Kidney (tissue), 14 donors: ENCODE data around the gene VLDLR. TPM values are rescaled to one million over a fixed set of nuclear protein-coding genes. Genes with fewer than 3 reads are reported as not detected.

ENCODE experiments used
- DNase-seq, 5 donors: peaks; one replicate each; pipeline ENCODE4 v3.0.0-alpha.2; 2013 to 2020
- FAIRE-seq: peaks from 2 replicates; lab custom pipeline; 2012; peaks lifted over from hg19 to GRCh38; lab: Jason Lieb, UNC
- H3K27ac ChIP-seq, 2 donors: one replicate each; pipeline ENCODE4 v1.7.0; 2013; ENCODE audit warnings: low read depth in 2 of 2, low read length in 2 of 2, inconsistent platforms in 1 of 2
- H3K27me3 ChIP-seq: one replicate; pipeline ENCODE4 v1.7.1; 2013; ENCODE audit warnings: low read length, inconsistent platforms; ENCODE audit not compliant: control insufficient read depth, insufficient read depth
- H3K36me3 ChIP-seq, 3 donors: one replicate each; pipeline versions ENCODE4 v1.7.0 to v1.7.1; 2013; ENCODE audit warnings: low read length in 3 of 3, control low read depth in 1 of 3, inconsistent platforms in 1 of 3; ENCODE audit not compliant: insufficient read depth in 3 of 3, control insufficient read depth in 2 of 3
- H3K4me1 ChIP-seq, 3 donors: one replicate each; pipeline versions ENCODE4 v1.7.0 to v1.7.1; 2013; ENCODE audit warnings: low read length in 3 of 3, inconsistent platforms in 1 of 3, low read depth in 1 of 3; ENCODE audit not compliant: control insufficient read depth in 2 of 3, insufficient read depth in 2 of 3
- H3K4me3 ChIP-seq, 3 donors: one replicate each; pipeline versions ENCODE4 v1.7.0 to v1.8.1; 2013; ENCODE audit warnings: low read length in 3 of 3, control low read depth in 1 of 3, inconsistent platforms in 1 of 3
- H3K9ac ChIP-seq, 3 donors: one replicate each; pipeline versions ENCODE4 v1.7.0 to v1.7.1; 2013; ENCODE audit warnings: low read length in 3 of 3, control low read depth in 1 of 3, inconsistent platforms in 1 of 3
- H3K9me3 ChIP-seq, 3 donors: one replicate each; pipeline versions ENCODE4 v1.7.0 to v1.7.1; 2013; ENCODE audit warnings: low read length in 3 of 3, control low read depth in 1 of 3, inconsistent platforms in 1 of 3; ENCODE audit not compliant: control insufficient read depth in 2 of 3, insufficient read depth in 1 of 3
- intact Hi-C: fragments of 100-400 bp; cut with DNase I; formaldehyde crosslinking; loops from one replicate; pipeline ENCODE4 v1.11.1; 2022
- polyA plus RNA-seq: library from polyadenylated mRNA; stranded (reverse); fragments of 350-450 nt; fragmentation: Illumina TruSeq; extraction: RNeasy Lipid Tissue Mini Kit (QIAGEN cat#74804); gene quantifications from one replicate; pipeline ENCODE4 v1.2.3, GENCODE V29; 2014; ENCODE audit warnings: low read depth, low replicate concordance; ENCODE audit not compliant: insufficient read depth
- total RNA-seq: library from RNA; stranded (reverse); fragmentation: NEBNext Ultra II Directional; extraction: Animal tissue kit (Norgen Biotek cat#: 25700); gene quantifications from one replicate; pipeline ENCODE4 v1.2.1, GENCODE V29; 2021
- TF ChIP-seq, protein P1 (sequence below): IDR thresholded peaks from 3 replicates; pipeline ENCODE4 v1.5.1; 2012; ENCODE audit warnings: mild to moderate bottlenecking, moderate library complexity, borderline replicate concordance; ENCODE audit not compliant: insufficient read depth; ENCODE audit errors: extremely low read depth
- donor health status: control.
- donor health status: control.
- donor health status: control.
- donor health status: control.
- donor health status: control.
- donor health status: DM: yes; HTN: yes; CAD: no.
- donor health status: Normal renal cell carcinoma (clear cell type).

The VLDLR gene
- total and polyA plus RNA-seq, 2 donors from 2014 or later, result 8.6 to 24.2 TPM

DNA sequence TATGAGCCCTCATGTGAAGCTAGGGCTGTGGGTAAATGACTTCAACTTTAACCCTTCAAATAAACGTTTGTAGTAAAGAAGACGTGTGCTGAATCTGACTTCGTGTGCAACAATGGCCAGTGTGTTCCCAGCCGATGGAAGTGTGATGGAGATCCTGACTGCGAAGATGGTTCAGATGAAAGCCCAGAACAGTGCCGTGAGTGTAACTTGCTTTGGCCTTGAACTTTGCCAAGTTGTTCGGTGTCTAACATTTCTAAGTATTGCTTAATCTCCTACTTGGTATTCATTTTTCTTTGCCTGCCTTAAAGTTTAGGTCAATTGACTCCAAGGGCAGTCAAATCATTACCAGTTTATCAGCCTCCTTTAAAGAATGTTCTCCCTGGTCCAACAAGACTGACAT lies 18.2 kb downstream of the VLDLR start:
- intact Hi-C loops, result no loop called here
- H3K27ac ChIP-seq, result no peak overlapping the region

DNA sequence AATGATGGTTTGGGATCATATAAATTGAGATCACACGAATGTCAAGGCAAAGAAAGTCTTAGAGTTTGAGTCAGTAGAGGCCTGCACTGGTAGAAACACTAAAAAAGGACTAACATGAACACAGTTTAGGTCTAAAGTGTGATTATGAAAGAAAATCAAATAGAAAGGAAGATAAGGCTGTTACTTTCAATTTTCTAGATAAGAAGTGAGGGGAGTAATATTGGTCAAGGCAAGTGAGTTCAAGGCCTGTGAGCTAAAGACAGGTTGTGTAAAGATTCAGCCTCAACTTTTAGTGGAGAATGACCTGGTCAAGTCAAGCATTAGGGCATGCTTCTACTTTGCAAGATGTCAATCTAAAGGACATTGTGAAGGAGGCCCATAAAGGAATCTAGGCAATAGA lies 19.0 kb downstream of the VLDLR start:
- DNase-seq, result no peak

More for the DNA sequence above, 18.2 kb downstream of the VLDLR start:
- no peak for FAIRE-seq
- H3K4me3 ChIP-seq, result no peak overlapping the region
- no peaks in the 10 kb centered on the region for H3K27me3 ChIP-seq
- H3K9ac ChIP-seq, result no peak overlapping the region
- no peak for DNase-seq
- no peaks in the 10 kb centered on the region for H3K4me1 ChIP-seq
- TF ChIP-seq, protein P1, sequence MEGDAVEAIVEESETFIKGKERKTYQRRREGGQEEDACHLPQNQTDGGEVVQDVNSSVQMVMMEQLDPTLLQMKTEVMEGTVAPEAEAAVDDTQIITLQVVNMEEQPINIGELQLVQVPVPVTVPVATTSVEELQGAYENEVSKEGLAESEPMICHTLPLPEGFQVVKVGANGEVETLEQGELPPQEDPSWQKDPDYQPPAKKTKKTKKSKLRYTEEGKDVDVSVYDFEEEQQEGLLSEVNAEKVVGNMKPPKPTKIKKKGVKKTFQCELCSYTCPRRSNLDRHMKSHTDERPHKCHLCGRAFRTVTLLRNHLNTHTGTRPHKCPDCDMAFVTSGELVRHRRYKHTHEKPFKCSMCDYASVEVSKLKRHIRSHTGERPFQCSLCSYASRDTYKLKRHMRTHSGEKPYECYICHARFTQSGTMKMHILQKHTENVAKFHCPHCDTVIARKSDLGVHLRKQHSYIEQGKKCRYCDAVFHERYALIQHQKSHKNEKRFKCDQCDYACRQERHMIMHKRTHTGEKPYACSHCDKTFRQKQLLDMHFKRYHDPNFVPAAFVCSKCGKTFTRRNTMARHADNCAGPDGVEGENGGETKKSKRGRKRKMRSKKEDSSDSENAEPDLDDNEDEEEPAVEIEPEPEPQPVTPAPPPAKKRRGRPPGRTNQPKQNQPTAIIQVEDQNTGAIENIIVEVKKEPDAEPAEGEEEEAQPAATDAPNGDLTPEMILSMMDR, result no peak
- H3K9me3 ChIP-seq, result no peaks in the 10 kb centered on the region
- peaks cover 5 to 20% (median 16%) of the 10 kb centered on the region in 3 donors for H3K36me3 ChIP-seq

DNA sequence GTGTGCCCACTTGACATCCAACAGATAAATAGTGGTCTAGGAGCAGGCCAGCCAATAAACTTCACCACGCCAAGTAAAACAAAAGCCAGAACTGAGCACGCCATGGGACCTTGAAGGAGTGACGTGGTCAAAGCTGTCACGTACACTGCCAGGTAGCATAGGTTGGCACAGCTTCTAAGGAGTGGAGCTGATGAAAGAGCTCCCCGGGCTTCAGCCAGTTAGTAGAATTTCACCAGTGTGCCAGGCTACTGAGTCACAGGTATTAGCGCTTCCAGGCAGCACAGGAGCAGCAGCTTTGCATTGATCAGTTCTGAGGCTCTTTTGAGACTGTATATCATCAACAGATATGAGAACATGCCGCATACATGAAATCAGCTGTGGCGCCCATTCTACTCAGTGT lies 19.4 kb downstream of the VLDLR start:
- TF ChIP-seq, protein P1, result no peak
- no peaks in the 10 kb centered on the region for H3K4me1 ChIP-seq
- no peak overlapping the region for H3K27ac ChIP-seq
- no peaks in the 10 kb centered on the region for H3K27me3 ChIP-seq
- intact Hi-C loops, result no loop called here
- no peak for FAIRE-seq
- DNase-seq, result no peak
- H3K36me3 ChIP-seq, result peaks cover 5 to 30% (median 24%) of the 10 kb centered on the region in 3 donors
- no peaks in the 10 kb centered on the region for H3K9me3 ChIP-seq
- no peak overlapping the region for H3K4me3 ChIP-seq
- no peak overlapping the region for H3K9ac ChIP-seq

More for the DNA sequence above, 19.0 kb downstream of the VLDLR start:
- TF ChIP-seq, protein P1, result no peak
- Histone ChIP-seq H3K4me1 (no peaks in the 10 kb centered on the region), H3K27me3 (no peaks in the 10 kb centered on the region), H3K36me3 (peaks cover 5 to 28% (median 24%) of the 10 kb centered on the region in 3 donors), H3K9ac (no peak overlapping the region), H3K9me3 (no peaks in the 10 kb centered on the region), H3K27ac (no peak overlapping the region), H3K4me3 (no peak overlapping the region)
- intact Hi-C loops, result no loop called here
- FAIRE-seq, result no peak

DNA sequence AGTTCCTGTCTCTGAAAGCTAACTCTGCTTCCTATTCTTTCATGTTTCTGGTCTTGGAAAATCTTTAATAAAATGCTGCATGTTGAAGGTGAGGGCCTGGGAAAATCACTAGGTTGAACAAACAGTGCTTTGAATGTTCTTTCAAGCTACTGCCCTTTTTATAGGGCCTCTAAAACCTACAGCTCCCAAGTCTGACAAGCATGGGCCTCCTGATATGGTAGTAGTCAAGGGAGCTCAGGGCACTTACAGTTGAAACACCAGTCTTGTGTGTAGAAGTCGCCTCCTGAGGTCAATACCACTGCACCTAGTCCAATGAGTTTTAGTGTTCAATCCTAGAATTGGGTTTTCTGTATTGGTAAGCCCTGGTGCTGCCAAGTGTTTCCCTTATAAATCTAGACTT lies 20.5 kb downstream of the VLDLR start:
- H3K9me3 ChIP-seq, result no peaks in the 10 kb centered on the region
- TF ChIP-seq, protein P1, result no peak
- no peaks in the 10 kb centered on the region for H3K4me1 ChIP-seq
- H3K9ac ChIP-seq, result no peak overlapping the region
- H3K4me3 ChIP-seq, result no peak overlapping the region
- FAIRE-seq, result no peak
- H3K27ac ChIP-seq, result no peak overlapping the region
- peaks cover 5 to 32% (median 30%) of the 10 kb centered on the region in 3 donors for H3K36me3 ChIP-seq
- H3K27me3 ChIP-seq, result no peaks in the 10 kb centered on the region
- intact Hi-C loops, result no loop called here
- no peak for DNase-seq
